ENCODE results near the gene MTA2.

Gene MTA2

DNA sequence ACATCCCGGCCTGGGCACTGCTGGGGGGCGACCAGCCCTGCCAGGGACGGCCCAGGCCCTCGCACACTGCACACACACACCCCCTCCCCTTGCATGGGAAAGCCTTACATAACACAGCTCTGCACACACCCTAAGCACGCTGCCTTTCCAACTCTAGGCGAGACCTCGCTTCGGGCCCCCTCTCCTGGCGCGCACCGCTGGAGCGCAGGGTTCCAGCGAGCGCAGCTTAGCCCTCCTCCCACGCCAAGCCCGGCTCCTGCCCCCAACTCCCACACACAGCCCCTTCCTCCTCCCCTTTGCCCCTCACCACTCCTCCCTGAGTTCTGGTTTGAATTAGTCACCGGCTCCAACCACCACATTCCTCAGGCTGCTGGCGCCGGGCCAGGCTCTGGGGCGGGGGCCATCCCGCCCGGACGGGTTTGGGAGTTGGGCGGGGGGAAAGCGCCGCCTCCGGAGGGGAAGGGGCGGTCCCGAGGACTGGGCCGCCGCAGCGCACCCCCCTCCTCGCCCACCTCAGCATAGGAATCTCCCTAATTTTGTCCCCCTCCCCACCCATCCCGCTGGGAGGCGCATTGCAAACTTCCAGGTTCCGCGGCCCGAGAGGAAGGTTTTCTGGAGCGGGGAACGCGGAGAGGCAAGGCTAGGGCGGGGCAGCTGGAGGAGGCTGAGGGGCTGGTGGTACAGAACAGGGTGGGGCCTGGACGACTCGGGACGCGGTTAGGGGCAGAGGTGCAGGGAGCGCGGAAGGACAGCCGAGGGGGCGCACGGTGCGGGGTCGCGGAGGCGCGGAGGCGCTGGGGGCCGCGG, 56.0 kb downstream of the MTA2 start:
- no peak for DNase-seq

DNA sequence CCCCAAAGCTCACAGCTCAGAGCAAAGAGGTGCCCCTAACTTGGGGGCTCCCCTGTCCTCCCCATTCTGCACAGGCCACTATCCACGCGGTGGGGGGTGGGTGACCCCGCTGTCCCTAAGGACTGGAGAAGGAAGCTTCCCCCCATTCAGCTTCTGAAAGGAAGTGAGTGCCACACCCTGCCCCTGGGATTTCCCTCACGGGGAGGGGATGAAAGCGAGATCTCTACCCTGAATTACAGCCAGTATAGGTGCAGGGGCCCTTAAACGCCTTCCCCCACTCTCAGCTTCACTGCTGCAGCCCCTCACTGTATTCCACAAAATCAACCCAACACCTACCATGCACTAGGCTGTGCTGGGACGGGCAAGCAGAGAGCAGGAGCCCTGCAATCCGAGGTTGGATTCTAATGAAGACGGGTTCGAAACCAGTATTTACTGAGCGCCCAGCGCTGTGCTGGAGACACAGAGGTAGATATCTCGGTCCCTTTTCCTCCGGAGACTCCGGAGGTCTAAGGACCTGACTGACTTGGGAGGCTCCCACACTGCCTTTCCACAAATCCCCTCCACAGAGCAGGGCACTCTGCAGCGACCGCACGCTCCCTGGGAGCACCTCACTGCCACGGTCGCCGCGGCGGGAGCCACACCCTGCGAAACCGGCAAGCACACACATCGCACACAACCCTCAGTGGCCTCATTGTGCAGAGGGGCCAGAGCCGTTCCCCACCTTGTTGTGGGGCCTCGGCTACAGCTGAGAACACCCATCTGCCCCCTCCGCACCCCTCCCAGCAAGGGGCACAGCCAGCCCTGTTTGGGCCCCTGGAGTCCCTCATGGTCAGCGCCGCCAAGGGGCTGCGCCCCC, 56.9 kb downstream of the MTA2 start:
- no peak for DNase-seq

DNA sequence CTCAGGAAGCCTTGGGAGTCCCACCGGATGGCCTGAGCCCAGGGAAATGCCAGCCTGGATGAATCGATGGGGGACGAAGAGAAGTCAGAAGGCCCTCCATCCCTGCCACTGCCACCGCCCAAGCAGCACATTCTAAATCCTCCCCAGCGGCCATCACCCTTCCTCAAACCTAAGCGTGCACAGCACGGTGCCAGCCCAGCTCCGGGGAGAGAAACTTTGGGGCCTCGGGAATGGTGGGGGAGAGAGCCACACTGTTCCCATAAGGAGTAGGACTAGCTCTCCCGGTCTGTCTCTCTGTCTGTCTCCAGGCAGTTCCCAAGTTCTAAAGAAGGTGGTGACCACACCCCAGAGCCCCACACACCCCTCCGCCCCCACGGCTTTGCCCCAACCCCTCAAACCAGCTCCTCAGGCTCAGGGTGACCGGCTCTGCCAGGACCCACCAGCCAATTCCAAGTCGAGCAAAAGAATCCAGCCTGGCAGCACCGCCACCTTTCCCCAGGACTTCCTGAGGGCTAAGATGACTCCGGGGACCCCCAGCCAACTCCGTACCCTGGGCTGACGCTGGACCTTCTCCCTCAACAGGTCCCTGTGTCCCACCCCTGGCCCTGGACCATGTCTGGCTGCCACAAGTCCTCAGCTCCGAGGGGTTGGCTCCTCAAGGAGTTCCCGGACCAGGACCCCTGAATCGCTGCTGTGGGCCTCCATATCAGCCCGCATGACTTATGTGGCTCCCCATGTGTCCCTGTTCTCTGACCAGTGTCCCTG, 57.8 kb downstream of the MTA2 start:
- no peak for DNase-seq
